ENCODE results near the gene PSKH1. TPM values are rescaled to one million over a fixed set of nuclear protein-coding genes. Genes with fewer than 3 reads are reported as not detected.

PSKH1 gene
- total and polyA plus RNA-seq, 3 donors from 2014 or later, result 47.7 to 66.8 (median 50.5) TPM

GRCh38 chr16:67965668-67966548 lies 72.9 kb downstream of the PSKH1 start:
- H3K4me1 ChIP-seq, result peaks cover 23% of the 10 kb centered on the region
- no peaks in the 10 kb centered on the region for H3K36me3 ChIP-seq (ENCODE audit: low read depth, missing control alignments)
- H3K27me3 ChIP-seq, result no peaks in the 10 kb centered on the region
- H3K9me3 ChIP-seq, result no peaks in the 10 kb centered on the region
- intact Hi-C loops (cut with DNase I; ENCODE audit: low total_unique reads), result no loop called here
- no peak for DNase-seq
- 44 to 54% methylated on average over 8 to 11 of the region's 11 CpGs for WGBS, 2 donors
- H3K4me3 ChIP-seq, result no peak overlapping the region
- peak overlapping the region; percentile 47 to 94 for H3K27ac ChIP-seq
- TF ChIP-seq POLR2A (IDR thresholded peaks at IDR 0.05) (no peak), CTCF (IDR thresholded peaks at IDR 0.05) (no peak)

- intact Hi-C loops (cut with DNase I; ENCODE audit: low total_unique reads), result no loop called here
- no peaks in the 10 kb centered on the region for H3K36me3 ChIP-seq (ENCODE audit: low read depth, missing control alignments)
Measured at GRCh38 chr16:67966549-67967182, 73.6 kb downstream of the PSKH1 start.

GRCh38 chr16:67967183-67967957 lies 74.3 kb downstream of the PSKH1 start:
- TF ChIP-seq POLR2A (IDR thresholded peaks at IDR 0.05), result no peak
- TF ChIP-seq CTCF (IDR thresholded peaks at IDR 0.05), result no peak
- H3K4me1 ChIP-seq, result peaks cover 23% of the 10 kb centered on the region
- H3K27ac ChIP-seq, result peak overlapping the region; percentile 85 to 94
- no peak for DNase-seq
- peak overlapping the region; percentile 82 to 89 for H3K4me3 ChIP-seq
- 11 to 18% methylated on average over 11 to 18 of the region's 18 CpGs for WGBS, 2 donors
- H3K27me3 ChIP-seq, result no peaks in the 10 kb centered on the region
- intact Hi-C loops (cut with DNase I; ENCODE audit: low total_unique reads), result no loop called here
- no peaks in the 10 kb centered on the region for H3K36me3 ChIP-seq (ENCODE audit: low read depth, missing control alignments)
- H3K9me3 ChIP-seq, result no peaks in the 10 kb centered on the region

More at GRCh38 chr16:67966549-67967182, 73.6 kb downstream of the PSKH1 start:
- Histone ChIP-seq H3K9me3 (no peaks in the 10 kb centered on the region), H3K27me3 (no peaks in the 10 kb centered on the region), H3K4me3 (peak overlapping the region; percentile 82 to 89), H3K4me1 (peaks cover 23% of the 10 kb centered on the region), H3K27ac (peak overlapping the region; percentile 47 to 94)
- DNase-seq, result peak; percentile 58
- TF ChIP-seq POLR2A (IDR thresholded peaks at IDR 0.05), result no peak
- no peak for TF ChIP-seq CTCF (IDR thresholded peaks at IDR 0.05)
- WGBS, 2 donors, result 47 to 48% methylated on average over 2 to 3 of the region's 3 CpGs

GRCh38 chr16:67967958-67968399 lies 74.9 kb downstream of the PSKH1 start:
- 1% methylated on average over 30 of the region's 45 CpGs; no CpG with 5 or more reads in 1 of the 2 donors for WGBS, 2 donors
- Histone ChIP-seq H3K4me1 (peaks cover 23% of the 10 kb centered on the region), H3K4me3 (peak overlapping the region; percentile 82 to 89), H3K27ac (peak overlapping the region; percentile 85 to 94), H3K9me3 (no peaks in the 10 kb centered on the region), H3K27me3 (no peaks in the 10 kb centered on the region), H3K36me3 (ENCODE audit: low read depth, missing control alignments) (no peaks in the 10 kb centered on the region)
- no peak for TF ChIP-seq CTCF (IDR thresholded peaks at IDR 0.05)
- no peak for TF ChIP-seq POLR2A (IDR thresholded peaks at IDR 0.05)
- intact Hi-C loops (cut with DNase I; ENCODE audit: low total_unique reads), result no loop called here
- DNase-seq, result no peak

All from testis (tissue), 3 donors.